ENCODE results near the gene CIT. TPM values are rescaled to one million over a fixed set of nuclear protein-coding genes. Genes with fewer than 3 reads are reported as not detected.

Gene CIT
- total and polyA plus RNA-seq, 4 donors: 0.31 to 24.7 (median 1.8) TPM

- WGBS: 89% methylated on average over 4 of the region's 4 CpGs
- H3K36me3 ChIP-seq (ENCODE audit: control insufficient read depth in 4 of 4, insufficient read depth in 3 of 4, low read depth in 1 of 4, low read length in 3 of 4): no peaks in the 10 kb centered on the region
- H3K9ac ChIP-seq (ENCODE audit: low read depth in 1 of 2, low read length in 2 of 2): no peak overlapping the region
- no peaks in the 10 kb centered on the region for H3K27me3 ChIP-seq (ENCODE audit: control insufficient read depth in 4 of 4, insufficient read depth in 4 of 4, low read length in 3 of 4)
- DNase-seq (ENCODE audit: low spot score): no peak
- no peak overlapping the region for H3K27ac ChIP-seq (ENCODE audit: low read depth in 1 of 2, low read length in 2 of 2)
- no peaks in the 10 kb centered on the region for H3K9me3 ChIP-seq (ENCODE audit: control insufficient read depth in 4 of 4, low read length in 3 of 4)
- no peak for TF ChIP-seq GABPA (IDR thresholded peaks at IDR 0.05 in 1 of 2, conservative IDR thresholded peaks at IDR 0.05 in 1 of 2)
- TF ChIP-seq ZBTB33 (IDR thresholded peaks at IDR 0.05): no peak
- TF ChIP-seq HNF4G (IDR thresholded peaks at IDR 0.05): no peak
- TF ChIP-seq ATF3 (IDR thresholded peaks at IDR 0.05): no peak
- no peak for TF ChIP-seq HNF4A (conservative IDR thresholded peaks at IDR 0.05)
- TF ChIP-seq, protein P1, sequence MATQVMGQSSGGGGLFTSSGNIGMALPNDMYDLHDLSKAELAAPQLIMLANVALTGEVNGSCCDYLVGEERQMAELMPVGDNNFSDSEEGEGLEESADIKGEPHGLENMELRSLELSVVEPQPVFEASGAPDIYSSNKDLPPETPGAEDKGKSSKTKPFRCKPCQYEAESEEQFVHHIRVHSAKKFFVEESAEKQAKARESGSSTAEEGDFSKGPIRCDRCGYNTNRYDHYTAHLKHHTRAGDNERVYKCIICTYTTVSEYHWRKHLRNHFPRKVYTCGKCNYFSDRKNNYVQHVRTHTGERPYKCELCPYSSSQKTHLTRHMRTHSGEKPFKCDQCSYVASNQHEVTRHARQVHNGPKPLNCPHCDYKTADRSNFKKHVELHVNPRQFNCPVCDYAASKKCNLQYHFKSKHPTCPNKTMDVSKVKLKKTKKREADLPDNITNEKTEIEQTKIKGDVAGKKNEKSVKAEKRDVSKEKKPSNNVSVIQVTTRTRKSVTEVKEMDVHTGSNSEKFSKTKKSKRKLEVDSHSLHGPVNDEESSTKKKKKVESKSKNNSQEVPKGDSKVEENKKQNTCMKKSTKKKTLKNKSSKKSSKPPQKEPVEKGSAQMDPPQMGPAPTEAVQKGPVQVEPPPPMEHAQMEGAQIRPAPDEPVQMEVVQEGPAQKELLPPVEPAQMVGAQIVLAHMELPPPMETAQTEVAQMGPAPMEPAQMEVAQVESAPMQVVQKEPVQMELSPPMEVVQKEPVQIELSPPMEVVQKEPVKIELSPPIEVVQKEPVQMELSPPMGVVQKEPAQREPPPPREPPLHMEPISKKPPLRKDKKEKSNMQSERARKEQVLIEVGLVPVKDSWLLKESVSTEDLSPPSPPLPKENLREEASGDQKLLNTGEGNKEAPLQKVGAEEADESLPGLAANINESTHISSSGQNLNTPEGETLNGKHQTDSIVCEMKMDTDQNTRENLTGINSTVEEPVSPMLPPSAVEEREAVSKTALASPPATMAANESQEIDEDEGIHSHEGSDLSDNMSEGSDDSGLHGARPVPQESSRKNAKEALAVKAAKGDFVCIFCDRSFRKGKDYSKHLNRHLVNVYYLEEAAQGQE (IDR thresholded peaks at IDR 0.05): no peak
- TF ChIP-seq EGR1 (IDR thresholded peaks at IDR 0.05; ENCODE audit: low read depth in 2 of 2): no peak
- TF ChIP-seq JUND (IDR thresholded peaks at IDR 0.05): no peak
- no peak for TF ChIP-seq RAD21 (IDR thresholded peaks at IDR 0.05)
- no peak for TF ChIP-seq FOXA2 (IDR thresholded peaks at IDR 0.05)
- no peak for TF ChIP-seq TAF1 (conservative IDR thresholded peaks at IDR 0.05)
- no peak for TF ChIP-seq FOXA1 (IDR thresholded peaks at IDR 0.05)
- TF ChIP-seq RXRA (IDR thresholded peaks at IDR 0.05): no peak
- no peaks in the 10 kb centered on the region for H3K4me1 ChIP-seq (ENCODE audit: control insufficient read depth in 4 of 4, insufficient read depth in 4 of 4, low read length in 3 of 4)
- no peak overlapping the region for H3K4me3 ChIP-seq (ENCODE audit: low read depth in 1 of 3, low read length in 3 of 3)
Observed at GRCh38 chr12:119725523-119725922, 151.6 kb downstream of the CIT start.

DNA sequence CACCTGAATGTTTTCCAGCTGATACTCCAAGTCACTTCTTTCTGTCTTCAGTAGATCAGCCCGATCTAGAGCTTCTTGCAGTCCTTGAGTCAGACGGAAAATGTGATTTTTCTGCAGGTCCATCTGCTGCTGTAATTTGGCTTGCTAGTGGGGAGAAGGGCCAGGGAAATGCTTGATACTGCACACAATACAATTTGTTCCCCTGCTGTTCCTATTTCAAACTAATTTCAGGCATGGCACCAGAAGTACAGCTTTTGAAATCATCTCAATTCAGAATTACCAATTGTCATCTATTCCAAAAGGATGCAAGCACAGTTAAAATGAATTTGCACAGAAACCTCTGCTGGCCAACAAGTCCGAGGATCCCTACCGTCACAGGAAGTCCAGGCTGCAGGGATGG, 155.8 kb downstream of the CIT start:
- H3K4me3 ChIP-seq (ENCODE audit: low read depth in 1 of 3, low read length in 3 of 3): no peak overlapping the region
- WGBS: 98% methylated on average over 4 of the region's 4 CpGs
- no peaks in the 10 kb centered on the region for H3K27me3 ChIP-seq (ENCODE audit: control insufficient read depth in 4 of 4, insufficient read depth in 4 of 4, low read length in 3 of 4)
- H3K9me3 ChIP-seq (ENCODE audit: control insufficient read depth in 4 of 4, low read length in 3 of 4): no peaks in the 10 kb centered on the region
- peaks cover 0 to 7% (median 2%) of the 10 kb centered on the region in 4 donors for H3K4me1 ChIP-seq (ENCODE audit: control insufficient read depth in 4 of 4, insufficient read depth in 4 of 4, low read length in 3 of 4)
- H3K36me3 ChIP-seq (ENCODE audit: control insufficient read depth in 4 of 4, insufficient read depth in 3 of 4, low read depth in 1 of 4, low read length in 3 of 4): no peaks in the 10 kb centered on the region
- no peak overlapping the region for H3K9ac ChIP-seq (ENCODE audit: low read depth in 1 of 2, low read length in 2 of 2)
- no peak for DNase-seq (ENCODE audit: low spot score)
- H3K27ac ChIP-seq (ENCODE audit: low read depth in 1 of 2, low read length in 2 of 2): no peak overlapping the region
- TF ChIP-seq, protein P1 (IDR thresholded peaks at IDR 0.05): no peak
- TF ChIP-seq JUND (IDR thresholded peaks at IDR 0.05): no peak
- TF ChIP-seq FOXA2 (IDR thresholded peaks at IDR 0.05): no peak
- no peak for TF ChIP-seq GABPA (IDR thresholded peaks at IDR 0.05 in 1 of 2, conservative IDR thresholded peaks at IDR 0.05 in 1 of 2)
- no peak for TF ChIP-seq SP1 (IDR thresholded peaks at IDR 0.05)
- TF ChIP-seq FOXA1 (IDR thresholded peaks at IDR 0.05): no peak
- no peak for TF ChIP-seq TAF1 (conservative IDR thresholded peaks at IDR 0.05)
- TF ChIP-seq ZBTB33 (IDR thresholded peaks at IDR 0.05): no peak
- TF ChIP-seq HNF4A (conservative IDR thresholded peaks at IDR 0.05): no peak
- no peak for TF ChIP-seq HNF4G (IDR thresholded peaks at IDR 0.05)
- TF ChIP-seq ATF3 (IDR thresholded peaks at IDR 0.05): no peak
